Pancreas (tissue), 10 donors: ENCODE measurements around the gene TMEM41B. TPM values are rescaled to one million over a fixed set of nuclear protein-coding genes. Genes with fewer than 3 reads are reported as not detected.

Experiments
- ATAC-seq, 4 donors: fragments of 200-7000 bp; cut with Tn5 transposase; one replicate each; pipeline versions ENCODE4 v1.8.0 to v1.9.1; 2020; ENCODE audit warnings: mild to moderate bottlenecking in 4 of 4, moderate library complexity in 4 of 4
- DNase-seq, 6 donors: peaks; one replicate each; pipeline ENCODE4 v3.0.0-alpha.2; 2020
- FAIRE-seq: peaks from 2 replicates; lab custom pipeline; 2012; peaks lifted over from hg19 to GRCh38; lab: Jason Lieb, UNC
- H3K27ac ChIP-seq, 4 donors: fragments of 200-600 bp; sonication (generic); 1 replicate in 3 of 4; 2 replicates in 1 of 4; pipeline versions ENCODE4 v1.5.0 to v1.8.0; 2020
- H3K27me3 ChIP-seq, 4 donors: fragments of 200-600 bp; one replicate each; pipeline ENCODE4 v1.8.0; 2021
- H3K36me3 ChIP-seq, 3 donors: fragments of 200-600 bp; sonication (generic) in 1 of 3; one replicate each; pipeline versions ENCODE4 v1.5.0 to v1.8.0; 2020 to 2021
- H3K4me1 ChIP-seq, 3 donors: fragments of 200-600 bp; one replicate each; pipeline ENCODE4 v1.8.0; 2021
- H3K4me3 ChIP-seq, 4 donors: fragments of 200-600 bp; sonication (generic) in 2 of 4; one replicate each; pipeline versions ENCODE4 v1.5.0 to v1.8.0; 2020 to 2021
- H3K9me3 ChIP-seq, 4 donors: fragments of 200-600 bp; one replicate each; pipeline ENCODE4 v1.8.0; 2021
- WGBS, 2 donors: extraction: QIAGEN DNeasy Blood & Tissue Kit; methylation state at CpG; one replicate each; pipeline ENCODE4 v1.1.7; 2013; 5-methylcytosine and 5-hydroxymethylcytosine counted together
- intact Hi-C, 3 donors: fragments of 100-400 bp; cut with DNase I; formaldehyde crosslinking; loops; one replicate each; pipeline versions ENCODE4 v1.11.1 to v1.14.2; 2022
- polyA plus RNA-seq, 2 donors: library from polyadenylated mRNA; stranded (reverse); fragments of 200-250 nt; gene quantifications; one replicate each; pipeline ENCODE4 v1.2.3, GENCODE V29; 2013
- total RNA-seq, 6 donors: library from RNA; stranded (reverse); fragmentation: NEBNext Ultra II Directional in 4 of 6; extraction: Animal tissue kit (Norgen Biotek cat#: 25700) in 4 of 6; gene quantifications; one replicate each; pipeline versions ENCODE4 v1.2.1 to v1.2.4, GENCODE V29; 2021 to 2023
- TF ChIP-seq, protein P1 (sequence below), 4 donors: fragments of 200-600 bp; sonication (generic) in 3 of 4; IDR thresholded peaks; one replicate each; pipeline versions ENCODE4 v1.5.0 to v1.8.0; 2021; ENCODE audit warnings: antibody characterized with exemption in 4 of 4
- donor health status: healthy with polysubstance abuse.
- donor health status: DM: no; HTN: no; CAD: no; lungs with moderate emphysema.
- donor health status: DM: no; HTN: no; CAD: no.
- donor health status: control.
- donor health status: control.
- donor health status: Bipolar disorder and iron deficiency.
- donor health status: DM: yes; HTN: yes; CAD: no.
- donor health status: DM: no; HTN: no; CAD: no.
- donor health status: DM: no; HTN: no; CAD: no.
- donor health status: DM: yes; HTN: yes; CAD: no.

The TMEM41B gene
- total and polyA plus RNA-seq, 8 donors, result 13.4 to 20.9 (median 16.3) TPM

- H3K4me3 ChIP-seq, result no peak overlapping the region
- DNase-seq (no peak), FAIRE-seq (no peak), ATAC-seq (no peak)
- H3K4me1 ChIP-seq, result peaks cover 0 to 8% (median 4%) of the 10 kb centered on the region in 3 donors
- WGBS, 2 donors, result 99 to 100% methylated on average over 2 of the region's 2 CpGs
- H3K27me3 ChIP-seq, result no peaks in the 10 kb centered on the region
- no peaks in the 10 kb centered on the region for H3K36me3 ChIP-seq
- TF ChIP-seq, protein P1, sequence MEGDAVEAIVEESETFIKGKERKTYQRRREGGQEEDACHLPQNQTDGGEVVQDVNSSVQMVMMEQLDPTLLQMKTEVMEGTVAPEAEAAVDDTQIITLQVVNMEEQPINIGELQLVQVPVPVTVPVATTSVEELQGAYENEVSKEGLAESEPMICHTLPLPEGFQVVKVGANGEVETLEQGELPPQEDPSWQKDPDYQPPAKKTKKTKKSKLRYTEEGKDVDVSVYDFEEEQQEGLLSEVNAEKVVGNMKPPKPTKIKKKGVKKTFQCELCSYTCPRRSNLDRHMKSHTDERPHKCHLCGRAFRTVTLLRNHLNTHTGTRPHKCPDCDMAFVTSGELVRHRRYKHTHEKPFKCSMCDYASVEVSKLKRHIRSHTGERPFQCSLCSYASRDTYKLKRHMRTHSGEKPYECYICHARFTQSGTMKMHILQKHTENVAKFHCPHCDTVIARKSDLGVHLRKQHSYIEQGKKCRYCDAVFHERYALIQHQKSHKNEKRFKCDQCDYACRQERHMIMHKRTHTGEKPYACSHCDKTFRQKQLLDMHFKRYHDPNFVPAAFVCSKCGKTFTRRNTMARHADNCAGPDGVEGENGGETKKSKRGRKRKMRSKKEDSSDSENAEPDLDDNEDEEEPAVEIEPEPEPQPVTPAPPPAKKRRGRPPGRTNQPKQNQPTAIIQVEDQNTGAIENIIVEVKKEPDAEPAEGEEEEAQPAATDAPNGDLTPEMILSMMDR (IDR thresholded peaks at IDR 0.05), result no peak
- no peaks in the 10 kb centered on the region for H3K9me3 ChIP-seq
- intact Hi-C loops, result no loop called here
- no peak overlapping the region for H3K27ac ChIP-seq
Observed at GRCh38 chr11:9316334-9316733, 1.9 kb upstream of the TMEM41B start.

DNA sequence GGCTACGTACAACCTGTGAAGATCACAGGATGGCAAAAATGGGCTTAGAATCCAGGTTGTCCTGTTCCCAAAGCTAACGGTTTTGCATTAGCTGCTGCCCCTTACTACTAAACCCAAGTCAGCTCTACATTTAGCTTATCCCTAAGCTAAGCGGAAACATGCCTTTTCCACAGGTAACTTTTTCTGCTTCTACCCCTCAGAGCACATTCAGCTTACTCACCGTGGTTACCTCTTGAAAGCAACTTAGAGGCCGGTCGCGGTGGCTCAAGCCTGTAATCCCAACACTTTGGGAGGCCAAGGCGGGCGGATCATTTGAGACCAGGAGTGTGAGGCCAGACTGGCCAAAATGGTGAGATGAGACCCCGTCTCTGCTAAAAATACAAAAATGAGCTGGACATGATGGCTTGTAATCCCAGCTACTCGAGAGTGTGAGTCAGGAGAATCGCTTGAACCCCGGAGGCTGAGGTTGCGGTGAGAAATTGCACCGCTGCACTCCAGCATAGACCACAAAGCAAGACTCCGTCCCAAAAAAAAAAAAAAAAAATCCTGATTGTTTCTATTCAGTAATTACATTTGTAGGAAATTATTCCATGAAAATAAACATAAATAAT is 790 bp upstream of the TMEM41B start:
- FAIRE-seq (no peak), DNase-seq (peak in 1 of 6 donors; percentile 34), ATAC-seq (peak in 3 of 4 donors; percentile 1)
- intact Hi-C loops, result no loop called here
- Histone ChIP-seq H3K9me3 (no peaks in the 10 kb centered on the region), H3K27ac (peak overlapping the region; percentile 68 to 84 (median 78)), H3K4me1 (peaks cover 0 to 8% (median 4%) of the 10 kb centered on the region in 3 donors), H3K27me3 (no peaks in the 10 kb centered on the region), H3K4me3 (peak overlapping the region in 3 of 4 donors; percentile 67 to 98 (median 96)), H3K36me3 (no peaks in the 10 kb centered on the region)
- TF ChIP-seq, protein P1 (IDR thresholded peaks at IDR 0.05), result no peak
- 53 to 58% methylated on average over 16 of the region's 16 CpGs for WGBS, 2 donors

- H3K27ac ChIP-seq, result peak overlapping the region; percentile 68 to 84 (median 78)
- no peaks in the 10 kb centered on the region for H3K27me3 ChIP-seq
- WGBS, 2 donors, result 1% methylated on average over 27 of the region's 27 CpGs
- H3K36me3 ChIP-seq, result no peaks in the 10 kb centered on the region
- intact Hi-C loops, result no loop called here
- peak overlapping the region; percentile 67 to 98 (median 93) for H3K4me3 ChIP-seq
- peaks cover 0 to 8% (median 4%) of the 10 kb centered on the region in 3 donors for H3K4me1 ChIP-seq
- peak in 1 of 6 donors; percentile 23 for DNase-seq
- no peak for FAIRE-seq
- H3K9me3 ChIP-seq, result no peaks in the 10 kb centered on the region
- TF ChIP-seq, protein P1 (IDR thresholded peaks at IDR 0.05), result no peak
- ATAC-seq, result peak; percentile 20 to 55 (median 35)
Observed at GRCh38 chr11:9313648-9314290, 624 bp downstream of the TMEM41B start.

- Histone ChIP-seq H3K4me3 (no peak overlapping the region), H3K36me3 (no peaks in the 10 kb centered on the region), H3K27me3 (no peaks in the 10 kb centered on the region), H3K4me1 (peaks cover 0 to 8% (median 4%) of the 10 kb centered on the region in 3 donors), H3K9me3 (no peaks in the 10 kb centered on the region), H3K27ac (no peak overlapping the region)
- WGBS, 2 donors, result 79 to 82% methylated on average over 3 of the region's 3 CpGs
- no peak for FAIRE-seq
- DNase-seq, result no peak
- ATAC-seq, result no peak
- TF ChIP-seq, protein P1 (IDR thresholded peaks at IDR 0.05), result no peak
- intact Hi-C loops, result no loop called here
Observed at GRCh38 chr11:9310485-9311090, 3.8 kb downstream of the TMEM41B start.
